GM19438 (cell line): ENCODE data around the gene RNGTT.
"Not testable (repeated sequence)": the region's sequence is repeated elsewhere in the genome, so short reads cannot be mapped to it uniquely, and the experiment has no call there.

Source experiments
- ATAC-seq: cut with Tn5 transposase; IDR thresholded peaks from one replicate; pipeline ENCODE4 v1.9.1; 2021; ENCODE audit warnings: low read depth; ENCODE audit not compliant: unreplicated experiment

The RNGTT gene

GRCh38 chr6:88914895-88915598 lies 48.4 kb downstream of the RNGTT start:
- ATAC-seq = no peak

- ATAC-seq = no peak
Measured at GRCh38 chr6:88914180-88914579, 49.2 kb downstream of the RNGTT start.

- no peak for ATAC-seq
Measured at GRCh38 chr6:88913471-88913870, 49.9 kb downstream of the RNGTT start.

- no peak for ATAC-seq
Measured at GRCh38 chr6:88910922-88911778, 52.3 kb downstream of the RNGTT start.

- ATAC-seq = no peak
Measured at GRCh38 chr6:88908598-88909548, 54.5 kb downstream of the RNGTT start.

GRCh38 chr6:88907148-88907547 lies 56.3 kb downstream of the RNGTT start:
- ATAC-seq = not testable (repeated sequence)

- ATAC-seq = no peak
Measured at GRCh38 chr6:88899569-88900316, 63.7 kb downstream of the RNGTT start.

- no peak for ATAC-seq
Measured at GRCh38 chr6:88895911-88896310, 67.5 kb downstream of the RNGTT start.

GRCh38 chr6:88890860-88891845 lies 72.3 kb downstream of the RNGTT start:
- ATAC-seq = no peak

GRCh38 chr6:88890394-88890793 lies 73.0 kb downstream of the RNGTT start:
- no peak for ATAC-seq

GRCh38 chr6:88884361-88884760 lies 79.1 kb downstream of the RNGTT start:
- no peak for ATAC-seq

GRCh38 chr6:88882536-88882935 lies 80.9 kb downstream of the RNGTT start:
- no peak for ATAC-seq

GRCh38 chr6:88881451-88881850 lies 82.0 kb downstream of the RNGTT start:
- no peak for ATAC-seq

GRCh38 chr6:88880021-88880420 lies 83.4 kb downstream of the RNGTT start:
- no peak for ATAC-seq

GRCh38 chr6:88877893-88878292 lies 85.5 kb downstream of the RNGTT start:
- ATAC-seq = no peak

- no peak for ATAC-seq
Measured at GRCh38 chr6:88872962-88873361, 90.5 kb downstream of the RNGTT start.

GRCh38 chr6:88871498-88871897 lies 91.9 kb downstream of the RNGTT start:
- ATAC-seq = no peak

- no peak for ATAC-seq
Measured at GRCh38 chr6:88870717-88871330, 92.6 kb downstream of the RNGTT start.
